ENCODE data around the gene OSM.

OSM gene

GRCh38 chr22:30261134-30261533 lies 5.5 kb downstream of the OSM start:
- DNase-seq: no peak

- no peak for DNase-seq
These were observed 6.0 kb downstream of the OSM start for GRCh38 chr22:30260682-30261081.

GRCh38 chr22:30260276-30260675 lies 6.4 kb downstream of the OSM start:
- no peak for DNase-seq

GRCh38 chr22:30254314-30254713 lies 12.3 kb downstream of the OSM start:
- DNase-seq: no peak

- no peak for DNase-seq
These were observed 13.3 kb downstream of the OSM start for GRCh38 chr22:30253205-30253852.

GRCh38 chr22:30252411-30253204 lies 14.0 kb downstream of the OSM start:
- no peak for DNase-seq

- no peak for DNase-seq
These were observed 14.9 kb downstream of the OSM start for GRCh38 chr22:30251711-30252110.

- no peak for DNase-seq
These were observed 15.9 kb downstream of the OSM start for GRCh38 chr22:30250661-30251267.

GRCh38 chr22:30250039-30250565 lies 16.5 kb downstream of the OSM start:
- no peak for DNase-seq

GRCh38 chr22:30249049-30250038 lies 17.3 kb downstream of the OSM start:
- DNase-seq: no peak

- no peak for DNase-seq
These were observed 18.2 kb downstream of the OSM start for GRCh38 chr22:30248484-30248883.

- DNase-seq: no peak
These were observed 18.7 kb downstream of the OSM start for GRCh38 chr22:30247974-30248373.

- no peak for DNase-seq
These were observed 19.1 kb downstream of the OSM start for GRCh38 chr22:30247561-30247960.

GRCh38 chr22:30246814-30247376 lies 19.8 kb downstream of the OSM start:
- no peak for DNase-seq

GRCh38 chr22:30245985-30246813 lies 20.5 kb downstream of the OSM start, which contains the start of gene LIF:
Gene LIF, minus strand, starts transcription at chr22:30246759. Its CDS starts 64 bp downstream, at chr22:30246695.
- no peak for DNase-seq

GRCh38 chr22:30245181-30245984 lies 21.3 kb downstream of the OSM start:
- no peak for DNase-seq

- DNase-seq: no peak
These were observed 22.0 kb downstream of the OSM start for GRCh38 chr22:30244641-30245040.

GRCh38 chr22:30244066-30244465 lies 22.6 kb downstream of the OSM start:
- DNase-seq: no peak

GRCh38 chr22:30243661-30244060 lies 23.0 kb downstream of the OSM start:
- DNase-seq: no peak
